H1 (cell line): Measurements from ENCODE around the gene PRKCSH. TPM values are rescaled to one million over a fixed set of nuclear protein-coding genes. Genes with fewer than 3 reads are reported as not detected.
"Not testable (repeated sequence)": the region's sequence is repeated elsewhere in the genome, so short reads cannot be mapped to it uniquely, and the experiment has no call there.

Experiments used
- CTCF ChIA-PET: fragments of 300-600 bp; sonication (Branson Sonifier 250); formaldehyde crosslinking; loops from one replicate; lab custom pipeline; 2021; ENCODE audit not compliant: partially characterized antibody; lab: Charles Lee
- POLR2A ChIA-PET: fragments of 300-600 bp; sonication (Branson Sonifier 250); formaldehyde crosslinking; loops from one replicate; lab custom pipeline; 2021; ENCODE audit warnings: inconsistent platforms; ENCODE audit not compliant: partially characterized antibody; lab: Charles Lee
- DNase-seq, 2 experiments: peaks; one replicate each; pipeline versions ENCODE4 v3.0.0 to v3.0.0-alpha.2; 2010 to 2022; ENCODE audit warnings: low spot score in 2 of 2, low read depth in 1 of 2, mixed read lengths in 1 of 2
- FAIRE-seq: peaks from 2 replicates; lab custom pipeline; 2011; peaks lifted over from hg19 to GRCh38; lab: Jason Lieb, UNC
- H2AFZ ChIP-seq: 2 replicates; pipeline ENCODE4 v1.8.1; 2012; ENCODE audit warnings: low read length, inconsistent platforms
- H2AK5ac ChIP-seq: 2 replicates; pipeline ENCODE4 v1.6.1; 2013; ENCODE audit warnings: low read depth, low read length
- H2BK120ac ChIP-seq: replicated peaks from 2 replicates; pipeline ENCODE3; 2013; ENCODE audit warnings: low read depth, low read length, inconsistent platforms
- H2BK12ac ChIP-seq: 2 replicates; pipeline ENCODE4 v1.6.1; 2013; ENCODE audit warnings: low read depth, low read length
- H2BK15ac ChIP-seq: 2 replicates; pipeline ENCODE4 v1.6.1; 2013; ENCODE audit warnings: low read length
- H2BK20ac ChIP-seq: 2 replicates; pipeline ENCODE4 v1.6.1; 2013; ENCODE audit warnings: low read length
- H2BK5ac ChIP-seq: 2 replicates; pipeline ENCODE4 v1.6.1; 2013; ENCODE audit warnings: low read depth, low read length
- H3K14ac ChIP-seq: 2 replicates; pipeline ENCODE4 v1.6.1; 2013; ENCODE audit warnings: inconsistent platforms; ENCODE audit not compliant: insufficient read length
- H3K18ac ChIP-seq: 2 replicates; pipeline ENCODE4 v1.6.1; 2013; ENCODE audit warnings: low read length; ENCODE audit errors: extremely low read depth
- H3K23ac ChIP-seq: 2 replicates; pipeline ENCODE4 v1.6.1; 2013; ENCODE audit warnings: inconsistent platforms; ENCODE audit not compliant: insufficient read length
- H3K23me2 ChIP-seq: 2 replicates; pipeline ENCODE4 v1.6.1; 2013; ENCODE audit warnings: low read depth, low read length
- H3K27ac ChIP-seq: 2 replicates; pipeline ENCODE4 v1.6.1; 2011; ENCODE audit warnings: low read depth, low read length, inconsistent platforms
- H3K27me3 ChIP-seq, 4 experiments: replicated peaks in 1 of 4; 1 replicate in 1 of 4; 2 replicates in 3 of 4; pipeline versions ENCODE4 v1.6.1 to v1.8.1; 2011 to 2013; ENCODE audit warnings: low read length in 3 of 4, mild to moderate bottlenecking in 3 of 4, inconsistent platforms in 2 of 4, mixed read lengths in 2 of 4, moderate library complexity in 1 of 4; ENCODE audit not compliant: control insufficient read depth in 3 of 4, insufficient read depth in 3 of 4; ENCODE audit errors: extremely low read depth in 1 of 4
- H3K36me3 ChIP-seq, 4 experiments: 2 replicates each; pipeline versions ENCODE4 v1.6.1 to v1.8.1; 2011 to 2013; ENCODE audit warnings: mild to moderate bottlenecking in 4 of 4, low read length in 3 of 4, moderate library complexity in 2 of 4, control low read depth in 1 of 4, inconsistent platforms in 1 of 4; ENCODE audit not compliant: insufficient read depth in 4 of 4, control insufficient read depth in 2 of 4
- H3K4ac ChIP-seq: replicated peaks from 2 replicates; pipeline ENCODE3; 2013; ENCODE audit warnings: low read length, low read depth, mixed read lengths, inconsistent platforms; ENCODE audit not compliant: insufficient read length
- H3K4me1 ChIP-seq, 4 experiments: replicated peaks in 1 of 4; 1 replicate in 1 of 4; 2 replicates in 3 of 4; pipeline versions ENCODE4 v1.6.1 to v1.8.1; 2011 to 2013; ENCODE audit warnings: low read length in 3 of 4, inconsistent platforms in 2 of 4, mixed read lengths in 1 of 4; ENCODE audit not compliant: insufficient read depth in 4 of 4, control insufficient read depth in 3 of 4
- H3K4me2 ChIP-seq, 2 experiments: 2 replicates each; pipeline versions ENCODE4 v1.6.1 to v1.8.1; 2011 to 2013; ENCODE audit warnings: low read depth in 2 of 2, low read length in 2 of 2, control low read depth in 1 of 2, inconsistent platforms in 1 of 2, mild to moderate bottlenecking in 1 of 2; ENCODE audit not compliant: insufficient read depth in 1 of 2
- H3K4me3 ChIP-seq, 4 experiments: fragments of 200-600, 300-600 bp in 1 of 4; sonication (generic), shearing (Covaris generic), sonication (Bioruptor Twin) in 1 of 4; 2 replicates each; pipeline versions ENCODE4 v1.5.1 to v1.8.1; 2011 to 2016; ENCODE audit warnings: low read length in 4 of 4, low read depth in 3 of 4, control low read depth in 2 of 4, inconsistent platforms in 2 of 4, mild to moderate bottlenecking in 2 of 4, mixed read lengths in 1 of 4, moderate library complexity in 1 of 4; ENCODE audit not compliant: insufficient read depth in 2 of 4; ENCODE audit errors: extremely low read depth in 1 of 4
- H3K56ac ChIP-seq: replicated peaks from 2 replicates; pipeline ENCODE3; 2013; ENCODE audit warnings: low read depth, mild to moderate bottlenecking, mixed read lengths, low read length, inconsistent platforms; ENCODE audit not compliant: insufficient read length
- H3K79me1 ChIP-seq: 2 replicates; pipeline ENCODE4 v1.6.1; 2013; ENCODE audit warnings: low read depth, low read length, control low read depth
- H3K79me2 ChIP-seq, 2 experiments: 2 replicates each; pipeline versions ENCODE4 v1.6.1 to v1.8.1; 2012 to 2013; ENCODE audit warnings: low read length in 2 of 2, mild to moderate bottlenecking in 2 of 2, inconsistent platforms in 1 of 2; ENCODE audit not compliant: insufficient read depth in 2 of 2, control insufficient read depth in 1 of 2
- H3K9ac ChIP-seq, 4 experiments: replicated peaks in 1 of 4; 1 replicate in 1 of 4; 2 replicates in 3 of 4; pipeline versions ENCODE4 v1.6.1 to v1.8.1; 2011 to 2013; ENCODE audit warnings: low read depth in 3 of 4, low read length in 3 of 4, control low read depth in 2 of 4, mild to moderate bottlenecking in 2 of 4, moderate library complexity in 2 of 4, inconsistent platforms in 1 of 4; ENCODE audit errors: extremely low read depth in 1 of 4
- H3K9me3 ChIP-seq, 2 experiments: 2 replicates each; pipeline versions ENCODE4 v1.6.1 to v1.8.1; 2012 to 2013; ENCODE audit warnings: mild to moderate bottlenecking in 2 of 2, moderate library complexity in 2 of 2, control low read depth in 1 of 2, inconsistent platforms in 1 of 2, low read depth in 1 of 2, low read length in 1 of 2, mixed read lengths in 1 of 2; ENCODE audit not compliant: insufficient read depth in 2 of 2
- H4K20me1 ChIP-seq, 2 experiments: replicated peaks in 1 of 2; 2 replicates each; pipeline versions ENCODE3 to v1.8.1; 2011 to 2013; ENCODE audit warnings: inconsistent platforms in 2 of 2, low read length in 2 of 2, mild to moderate bottlenecking in 1 of 2; ENCODE audit not compliant: insufficient read depth in 2 of 2, control insufficient read depth in 1 of 2
- H4K5ac ChIP-seq: 2 replicates; pipeline ENCODE4 v1.6.1; 2013; ENCODE audit warnings: low read length, low read depth, mixed read lengths, inconsistent platforms; ENCODE audit not compliant: insufficient read length
- H4K8ac ChIP-seq: 2 replicates; pipeline ENCODE4 v1.8.0; 2013; ENCODE audit warnings: mild to moderate bottlenecking, moderate library complexity, low read length, inconsistent platforms; ENCODE audit not compliant: insufficient read depth; ENCODE audit errors: extremely low read depth
- H4K91ac ChIP-seq: replicated peaks from 2 replicates; pipeline ENCODE3; 2013; ENCODE audit warnings: low read length, mixed read lengths, inconsistent platforms; ENCODE audit not compliant: insufficient read length
- WGBS, 2 experiments: shearing (Covaris generic) in 1 of 2; methylation state at CpG; one replicate each; pipeline versions ENCODE4 v1.1.6 to v1.1.7; 2013 to 2015; ENCODE audit warnings: low lambda C conversion rate in 2 of 2, mixed read lengths in 2 of 2, inconsistent platforms in 1 of 2, low coverage in 1 of 2, missing lambda C conversion rate in 1 of 2; ENCODE audit not compliant: insufficient replicate concordance in 2 of 2, insufficient coverage in 1 of 2, insufficient read length in 1 of 2; ENCODE audit errors: extremely low coverage in 1 of 2, missing lambda C conversion rate in 1 of 2; 5-methylcytosine and 5-hydroxymethylcytosine counted together
- polyA plus RNA-seq, 7 experiments: library from polyadenylated mRNA; depleted of rRNA in 3 of 7; stranded (reverse) in 5 of 7; unstranded in 2 of 7; fragments of >200 nt in 5 of 7; fragments of 200-250 nt in 2 of 7; gene quantifications; 1 replicate in 5 of 7; 2 replicates in 1 of 7; 4 replicates in 1 of 7; pipeline versions ENCODE4 v1.2.1 to v1.2.3, GENCODE V29; 2011 to 2013; ENCODE audit warnings: missing spikeins in 2 of 7, mixed read lengths in 2 of 7
- total RNA-seq: library from RNA; stranded (reverse); fragmentation: NEBNext Ultra II Directional; extraction: Animal tissue kit (Norgen Biotek cat#: 25700); gene quantifications from 2 replicates; pipeline ENCODE4 v1.2.1, GENCODE V29; 2021

Gene PRKCSH
- total and polyA plus RNA-seq, 2 of the 8 experiments (the other 6 are each of a cell fraction or from before 2014, with no cell fraction given): 97.2 to 337 TPM

DNA sequence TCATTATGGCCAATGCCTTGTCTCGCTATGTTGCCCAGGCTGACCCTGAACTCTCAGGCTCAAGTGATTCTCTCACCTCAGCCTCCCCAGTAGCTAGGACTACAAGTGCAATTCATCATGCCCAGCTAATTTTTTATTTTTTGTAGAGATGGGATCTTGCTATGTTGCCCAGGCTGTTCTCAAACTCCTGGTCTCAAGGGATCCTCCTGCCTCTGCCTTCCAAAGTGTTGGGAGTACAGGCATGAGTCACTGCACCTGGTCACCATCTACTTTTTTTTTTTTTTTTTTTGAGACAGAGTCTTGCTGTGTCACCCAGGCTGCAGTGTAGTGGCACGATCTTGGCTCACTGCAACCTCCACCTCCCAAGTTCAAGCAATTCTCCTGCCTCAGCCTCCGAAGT, 39.9 kb downstream of the PRKCSH start:
- H3K4me2 ChIP-seq, H3K36me3 ChIP-seq, H3K9ac ChIP-seq, H4K5ac ChIP-seq, H3K79me2 ChIP-seq, H2BK15ac ChIP-seq, H3K4ac ChIP-seq, H3K14ac ChIP-seq, H3K27me3 ChIP-seq, H2BK12ac ChIP-seq, H3K4me3 ChIP-seq, H2BK5ac ChIP-seq, H2AFZ ChIP-seq, H3K23ac ChIP-seq, H4K91ac ChIP-seq, H3K79me1 ChIP-seq, H3K4me1 ChIP-seq, H3K23me2 ChIP-seq, H4K8ac ChIP-seq, H2AK5ac ChIP-seq, DNase-seq, FAIRE-seq, H3K56ac ChIP-seq, H3K18ac ChIP-seq, H3K27ac ChIP-seq, H4K20me1 ChIP-seq, POLR2A ChIA-PET, H3K9me3 ChIP-seq, H2BK20ac ChIP-seq, H2BK120ac ChIP-seq: not testable (repeated sequence)
- WGBS, 2 experiments: 84% methylated on average over 3 of the region's 3 CpGs; no CpG with 5 or more reads in 1 of the 2 experiments
- CTCF ChIA-PET: interaction anchor here (1.1 to 1.2 kb wide), 2 partner anchors 12 to 28 kb away, joined by 4 read pairs; no protein-coding TSS in a partner anchor
